ELF-1 (cell line): Measurements from ENCODE around the gene PRAMEF17.
"Not testable (repeated sequence)": the region's sequence is repeated elsewhere in the genome, so short reads cannot be mapped to it uniquely, and the experiment has no call there.

Source experiments
- DNase-seq: peaks from one replicate; pipeline ENCODE4 v3.0.0-alpha.2; 2016; ENCODE audit warnings: low read depth, low spot score

Gene PRAMEF17

DNA sequence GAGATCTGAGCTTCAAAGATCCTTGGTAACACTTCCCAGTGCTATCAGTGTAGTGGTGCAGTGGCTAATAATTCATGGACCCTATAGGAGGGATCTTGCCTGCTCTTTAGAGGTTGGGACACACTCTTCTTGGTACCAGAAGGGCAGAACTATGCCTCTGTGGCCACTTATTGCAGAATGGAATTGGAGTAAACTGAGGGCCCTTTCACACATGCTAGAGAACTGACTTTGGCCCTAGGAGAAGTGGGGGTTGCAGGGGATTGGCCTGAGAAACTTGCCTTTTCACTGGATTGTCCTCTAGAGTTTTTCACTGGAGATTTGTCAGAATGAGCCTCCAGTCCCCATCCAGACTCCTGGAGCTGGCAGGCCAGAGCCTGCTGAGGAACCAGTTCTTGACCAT lies at the start of gene PRAMEF17:
TSS of gene PRAMEF17 (plus strand) at position 301 of the 400 bp plus-strand sequence. CDS start at position 327, 26 bp downstream.
- not testable (repeated sequence) for DNase-seq

GRCh38 chr1:13342496-13342895 lies 46.9 kb upstream of the PRAMEF17 start:
- not testable (repeated sequence) for DNase-seq

DNA sequence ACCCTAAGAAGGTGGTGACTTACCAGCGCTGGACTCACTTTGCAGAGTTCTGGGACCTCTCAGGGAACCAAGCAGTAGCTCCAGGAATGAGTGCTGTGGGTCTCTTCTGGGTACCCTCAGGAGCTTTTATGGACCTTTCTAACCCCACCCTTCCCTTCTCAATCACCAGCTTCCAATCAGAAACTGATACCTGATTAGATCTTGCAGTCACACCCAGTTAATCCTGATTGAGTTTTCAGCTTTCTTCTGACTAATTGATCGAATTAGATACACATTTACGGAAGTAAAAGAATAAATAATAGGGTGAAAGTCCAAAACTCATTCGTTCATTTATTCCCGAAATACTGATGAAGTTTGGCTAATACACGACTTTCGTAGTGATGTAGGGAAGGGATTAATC lies 42.4 kb upstream of the PRAMEF17 start, which contains the start of gene PRAMEF14:
TSS of gene PRAMEF14 (minus strand) at position 101 of the 400 bp plus-strand sequence. CDS start 1,820 bp downstream, outside the sequence.
- not testable (repeated sequence) for DNase-seq

- not testable (repeated sequence) for DNase-seq
These were observed 36.0 kb upstream of the PRAMEF17 start for GRCh38 chr1:13353476-13353875.

DNA sequence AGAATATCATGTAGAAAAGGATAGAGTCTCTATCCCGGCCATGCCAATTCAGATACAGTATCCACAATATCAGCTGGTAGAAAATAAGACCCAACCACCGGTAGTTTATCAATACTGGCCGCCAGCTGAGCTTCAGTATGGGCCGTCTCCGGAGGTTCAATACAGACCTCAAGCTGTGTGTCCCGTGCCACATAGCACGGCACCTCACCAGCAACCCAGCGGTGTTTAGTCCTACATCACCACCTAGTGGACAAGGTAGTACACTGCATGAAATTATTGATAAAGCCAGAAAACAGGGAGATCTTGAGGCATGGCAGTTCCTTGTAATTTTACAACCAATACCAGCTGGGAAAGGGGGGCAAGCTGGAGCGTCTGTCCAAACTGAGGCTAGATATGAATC lies 35.0 kb upstream of the PRAMEF17 start:
- DNase-seq, result not testable (repeated sequence)

- DNase-seq, result peak; percentile 41
These were observed 32.7 kb upstream of the PRAMEF17 start for GRCh38 chr1:13356774-13357173.

- not testable (repeated sequence) for DNase-seq
These were observed 27.1 kb upstream of the PRAMEF17 start for GRCh38 chr1:13362364-13362763.

DNA sequence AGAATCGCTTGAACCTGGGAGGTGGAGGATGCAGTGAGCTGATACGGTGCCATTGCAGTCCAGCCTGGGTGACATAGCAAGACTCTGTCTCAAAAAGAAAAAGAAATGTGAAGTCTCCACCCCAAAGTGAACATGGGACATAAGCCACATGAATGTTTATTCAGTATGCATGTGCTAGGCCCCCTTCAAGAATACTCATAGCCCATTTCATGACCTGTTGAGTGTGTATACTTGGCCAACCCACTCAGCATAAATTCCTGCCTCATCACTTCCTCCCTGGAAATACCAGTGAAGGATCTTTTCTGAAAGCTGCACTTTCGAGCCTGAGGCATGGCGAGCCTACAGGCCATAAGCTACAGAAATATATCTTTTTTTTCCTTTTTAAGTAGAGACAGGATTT lies 24.5 kb upstream of the PRAMEF17 start:
- not testable (repeated sequence) for DNase-seq

DNA sequence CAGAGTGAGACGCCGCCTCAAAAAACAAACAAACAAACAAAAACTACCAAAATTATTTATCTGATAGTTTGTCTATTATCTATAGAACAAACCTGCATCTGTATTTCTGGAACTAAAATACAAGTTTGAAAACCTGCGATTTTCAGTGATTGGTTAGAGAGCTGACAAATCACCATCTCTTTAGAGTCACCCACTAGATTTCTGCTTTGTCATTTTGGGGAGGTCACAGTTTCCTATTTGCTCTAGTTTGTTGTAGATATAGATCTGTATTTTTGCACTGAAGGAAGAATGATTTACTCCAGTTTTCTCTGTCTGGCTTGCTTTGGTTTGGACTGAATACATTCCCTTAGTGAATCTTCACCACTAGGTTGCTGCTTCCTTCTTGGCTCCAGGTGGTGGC lies 22.9 kb upstream of the PRAMEF17 start:
- not testable (repeated sequence) for DNase-seq

GRCh38 chr1:13368544-13368943 lies 20.9 kb upstream of the PRAMEF17 start:
- DNase-seq, result peak; percentile 63

GRCh38 chr1:13378983-13379382 lies 10.4 kb upstream of the PRAMEF17 start:
- not testable (repeated sequence) for DNase-seq

- not testable (repeated sequence) for DNase-seq
These were observed 9.1 kb upstream of the PRAMEF17 start for GRCh38 chr1:13380380-13380779.

GRCh38 chr1:13393004-13393403 lies 3.6 kb downstream of the PRAMEF17 start:
- not testable (repeated sequence) for DNase-seq

DNA sequence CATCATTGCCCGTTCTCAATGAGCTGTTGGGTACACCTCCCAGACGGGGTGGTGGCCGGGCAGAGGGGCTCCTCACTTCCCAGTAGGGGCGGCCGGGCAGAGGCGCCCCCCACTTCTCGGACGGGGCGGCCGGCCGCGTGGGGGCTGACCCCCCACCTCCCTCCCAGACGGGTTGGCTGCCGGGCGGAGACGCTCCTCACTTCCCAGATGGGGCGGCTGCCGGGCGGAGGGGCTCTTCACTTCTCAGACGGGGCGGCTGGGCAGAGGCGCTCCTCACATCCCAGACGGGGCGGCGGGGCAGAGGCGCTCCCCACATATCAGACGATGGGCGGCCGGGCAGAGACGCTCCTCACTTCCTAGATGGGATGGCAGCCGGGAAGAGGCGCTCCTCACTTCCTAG lies 5.3 kb downstream of the PRAMEF17 start:
- DNase-seq, result not testable (repeated sequence)

- not testable (repeated sequence) for DNase-seq
These were observed 5.9 kb downstream of the PRAMEF17 start for GRCh38 chr1:13395311-13395710.

DNA sequence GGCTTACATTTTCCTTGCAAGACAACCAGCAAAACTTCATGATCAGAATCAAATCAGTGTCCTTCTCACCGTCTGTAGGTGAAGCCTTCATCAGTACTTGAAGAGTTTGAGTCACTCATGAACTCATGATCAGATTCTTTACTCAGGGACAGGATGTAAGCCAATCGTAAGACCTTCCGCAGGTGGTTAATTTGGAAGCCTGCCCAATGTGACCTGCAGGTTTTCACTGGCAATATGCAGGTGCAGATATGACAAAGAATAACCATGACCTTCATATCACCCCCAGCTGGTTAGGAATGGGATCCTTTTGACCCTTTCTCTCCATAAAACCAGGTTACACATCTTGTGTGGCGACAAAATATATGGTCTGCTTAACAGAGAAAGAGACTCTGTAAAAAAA lies 18.4 kb downstream of the PRAMEF17 start:
- no peak for DNase-seq

DNA sequence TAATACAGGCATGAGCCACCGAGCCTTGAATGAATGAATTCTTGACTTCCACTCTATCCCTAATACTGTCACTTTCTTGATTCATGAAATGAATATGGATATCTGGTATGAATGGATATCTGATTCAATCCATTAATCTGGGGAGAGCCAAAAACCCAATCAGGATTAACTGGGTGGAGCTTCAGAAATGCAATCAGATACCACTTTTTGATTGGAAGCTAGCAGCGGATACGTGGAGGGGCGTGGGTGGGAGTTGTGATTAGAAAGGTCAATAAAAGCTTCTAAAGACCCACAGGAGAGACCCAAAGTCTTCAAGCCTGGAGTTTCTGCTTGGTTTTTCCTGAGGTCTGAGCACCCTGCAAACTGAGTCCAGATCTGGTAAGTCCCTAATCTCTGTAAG lies 20.7 kb downstream of the PRAMEF17 start, which contains the start of gene PRAMEF20:
TSS of gene PRAMEF20 (plus strand) at position 301 of the 400 bp plus-strand sequence. CDS start 5,905 bp downstream, outside the sequence.
- not testable (repeated sequence) for DNase-seq

GRCh38 chr1:13430495-13430894 lies 41.1 kb downstream of the PRAMEF17 start:
- DNase-seq, result no peak

GRCh38 chr1:13432251-13432650 lies 42.8 kb downstream of the PRAMEF17 start:
- no peak for DNase-seq

DNA sequence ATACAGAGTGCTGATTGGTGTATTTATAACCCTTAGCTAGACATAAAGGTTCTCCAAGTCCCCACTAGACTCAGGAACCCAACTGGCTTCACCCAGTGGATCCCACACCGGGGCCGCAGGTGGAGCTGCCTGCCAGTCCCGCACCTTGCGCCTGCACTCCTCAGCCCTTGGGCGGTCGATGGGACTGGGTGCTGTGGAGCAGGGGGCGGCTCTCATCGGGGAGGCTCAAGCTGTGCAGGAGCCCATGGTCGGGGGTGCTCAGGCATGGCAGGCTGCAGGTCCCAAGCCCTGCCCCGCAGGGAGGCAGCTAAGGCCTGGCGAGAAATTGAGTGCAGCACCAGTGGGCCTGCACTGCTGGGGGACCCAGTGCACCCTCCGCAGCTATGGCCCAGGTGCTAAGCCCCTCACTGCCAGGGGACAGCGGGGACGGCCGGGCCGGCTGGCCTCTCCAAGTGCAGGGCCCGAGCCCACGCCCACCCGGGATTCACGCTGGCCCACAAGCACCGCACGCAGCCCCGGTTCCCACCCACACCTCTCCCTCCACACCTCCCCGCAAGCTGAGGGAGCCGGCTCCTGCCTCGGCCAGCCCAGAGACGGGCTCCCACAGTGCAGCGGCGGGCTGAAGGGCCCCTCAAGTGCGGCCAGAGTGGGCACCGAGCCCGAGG lies 44.4 kb downstream of the PRAMEF17 start:
- DNase-seq, result not testable (repeated sequence)

DNA sequence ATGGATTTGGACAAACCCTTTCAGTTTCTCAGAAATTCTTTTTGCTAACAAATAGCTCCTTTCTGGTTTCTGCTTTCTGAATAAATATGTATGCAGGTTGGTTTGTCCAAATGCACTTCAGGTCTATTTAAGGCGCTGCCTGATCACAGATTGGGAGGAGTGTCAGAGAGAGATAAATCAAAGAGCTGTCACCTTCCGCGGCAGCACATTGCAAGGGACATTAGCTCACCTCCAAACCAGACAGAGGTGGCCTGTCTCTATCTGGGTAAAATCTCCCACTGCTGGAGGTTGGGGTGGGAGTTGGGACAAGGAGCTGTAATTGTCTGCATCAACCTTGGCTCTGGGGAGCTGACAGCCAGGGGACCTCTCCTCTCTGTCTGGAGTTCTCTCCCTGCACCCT lies 46.0 kb downstream of the PRAMEF17 start:
- no peak for DNase-seq

- not testable (repeated sequence) for DNase-seq
These were observed 49.8 kb downstream of the PRAMEF17 start for GRCh38 chr1:13439104-13439783.
